ENCODE measurements around the gene MRPL44.

Gene MRPL44

GRCh38 chr2:224009605-224010315 is 52.5 kb downstream of the MRPL44 start:
- DNase-seq (ENCODE audit: low spot score): peak; percentile 65

- DNase-seq (ENCODE audit: low spot score): no peak
Measured at GRCh38 chr2:224011837-224012236, 54.6 kb downstream of the MRPL44 start.

DNA sequence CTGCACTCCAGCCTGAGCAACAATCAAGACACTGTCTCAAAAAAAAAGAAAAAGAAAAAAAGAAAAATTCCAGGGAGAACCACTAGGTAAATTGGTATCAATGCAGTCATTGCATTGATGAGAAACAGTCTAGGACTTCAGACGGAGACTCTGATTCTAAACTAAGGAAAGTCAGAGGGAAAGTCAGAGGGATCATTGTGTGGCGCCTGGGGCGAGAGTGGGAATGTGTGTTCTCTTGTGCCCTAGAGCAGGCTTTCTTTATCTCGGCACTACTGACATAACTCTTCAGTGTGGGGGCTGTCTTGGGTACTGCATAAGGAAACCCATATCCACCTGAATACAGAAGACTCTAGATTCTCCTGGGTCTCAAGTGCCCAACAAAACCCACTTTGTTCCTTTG is 57.1 kb downstream of the MRPL44 start:
- DNase-seq (ENCODE audit: low spot score): no peak

DNA sequence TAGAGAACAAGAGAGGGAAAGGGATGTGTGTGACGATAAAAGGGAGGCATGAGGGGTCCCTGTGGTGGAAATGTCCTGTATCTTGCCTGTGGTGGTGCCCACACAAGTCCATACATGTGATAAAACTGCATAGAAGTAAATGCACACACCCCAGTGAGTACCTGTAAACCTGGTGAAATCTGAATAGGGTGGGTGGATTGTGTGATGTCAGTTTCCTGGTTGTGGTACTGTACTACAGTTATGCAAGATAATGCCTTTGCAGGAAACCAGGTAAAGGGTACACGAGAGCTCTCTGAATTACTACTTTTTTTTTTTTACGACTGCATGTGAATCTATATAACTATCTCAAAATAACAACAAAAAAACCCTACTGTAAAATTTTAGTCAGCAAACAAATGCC is 59.7 kb downstream of the MRPL44 start:
- DNase-seq (ENCODE audit: low spot score): no peak
